Loucy (cell line): Measurements from ENCODE around the gene KLF2.

ENCODE experiments used
- CTCF ChIP-seq: fragments of 200-600 bp; sonication (generic); conservative IDR thresholded peaks from 2 replicates; pipeline ENCODE4 v1.5.1; 2014; ENCODE audit warnings: mild to moderate bottlenecking, antibody characterized with exemption, low read length
- EZH2phosphoT487 ChIP-seq: fragments of 200-600 bp; IDR thresholded peaks from 2 replicates; pipeline ENCODE4 v1.6.1; 2018; ENCODE audit warnings: antibody characterized with exemption, mild to moderate bottlenecking, moderate library complexity, borderline replicate concordance

- TF ChIP-seq CTCF (no peak), EZH2phosphoT487 (no peak)
Observed at GRCh38 chr19:16281743-16282142, 42.9 kb upstream of the KLF2 start.
